Liver (tissue), 3 donors: ENCODE data around the gene SUPT20H.

Experiments used
- EGR1 ChIP-seq, 2 donors: IDR thresholded peaks; 2 replicates each; pipeline ENCODE4 v1.6.1; 2016 to 2018; ENCODE audit warnings: antibody characterized with exemption in 2 of 2, low read depth in 2 of 2
- FOXA1 ChIP-seq: IDR thresholded peaks from 2 replicates; pipeline ENCODE4 v1.6.1; 2016; ENCODE audit warnings: antibody characterized with exemption
- GABPA ChIP-seq, 2 donors: IDR thresholded peaks in 1 of 2; conservative IDR thresholded peaks in 1 of 2; 2 replicates each; pipeline ENCODE4 v1.6.1; 2016; ENCODE audit warnings: antibody characterized with exemption in 2 of 2, mild to moderate bottlenecking in 1 of 2, moderate library complexity in 1 of 2
- JUND ChIP-seq, 2 donors: IDR thresholded peaks; 2 replicates each; pipeline ENCODE4 v1.6.1; 2016; ENCODE audit warnings: antibody characterized with exemption in 2 of 2
- SP1 ChIP-seq: IDR thresholded peaks from 2 replicates; pipeline ENCODE4 v1.6.1; 2018; ENCODE audit warnings: antibody characterized with exemption, mild to moderate bottlenecking
- TAF1 ChIP-seq: conservative IDR thresholded peaks from 2 replicates; pipeline ENCODE4 v1.6.1; 2016; ENCODE audit warnings: antibody characterized with exemption, mild to moderate bottlenecking
- TF ChIP-seq, protein P1 (sequence below): fragments of 150-350 bp; IDR thresholded peaks from 2 replicates; pipeline ENCODE4 v1.5.1; 2017; ENCODE audit warnings: improper control_type of control experiment, low read depth, low read length; ENCODE audit not compliant: missing input control
- TF ChIP-seq, protein P2 (sequence below): IDR thresholded peaks from 2 replicates; pipeline ENCODE4 v1.6.1; 2016; ENCODE audit warnings: antibody characterized with exemption, mild to moderate bottlenecking
- TF ChIP-seq, protein P3 (sequence below): IDR thresholded peaks from 2 replicates; pipeline ENCODE4 v1.6.1; 2016; ENCODE audit warnings: antibody characterized with exemption
- donor health status: healthy.
- donor health status: healthy.

DNA sequence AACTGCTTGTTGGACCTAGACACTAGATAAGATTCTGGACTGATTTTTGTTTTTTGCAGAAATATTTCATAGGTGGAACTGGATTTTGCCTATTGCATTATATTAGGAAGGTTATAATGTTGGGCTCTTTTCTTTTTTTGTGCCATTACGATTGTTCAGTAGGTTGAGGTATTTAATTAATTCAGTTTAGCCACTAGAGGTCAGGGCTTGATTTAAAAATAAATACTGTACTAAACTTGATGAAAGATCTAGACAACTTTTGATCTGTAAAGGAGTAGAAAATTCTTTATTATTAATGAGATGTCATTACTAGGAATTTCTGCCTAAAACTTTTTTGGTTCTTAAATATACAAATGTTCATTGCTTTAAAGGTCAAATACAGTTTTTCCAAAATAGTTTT lies 15.2 kb upstream of the SUPT20H start:
- no peak for TF ChIP-seq JUND (IDR thresholded peaks at IDR 0.05)
- TF ChIP-seq, protein P1, sequence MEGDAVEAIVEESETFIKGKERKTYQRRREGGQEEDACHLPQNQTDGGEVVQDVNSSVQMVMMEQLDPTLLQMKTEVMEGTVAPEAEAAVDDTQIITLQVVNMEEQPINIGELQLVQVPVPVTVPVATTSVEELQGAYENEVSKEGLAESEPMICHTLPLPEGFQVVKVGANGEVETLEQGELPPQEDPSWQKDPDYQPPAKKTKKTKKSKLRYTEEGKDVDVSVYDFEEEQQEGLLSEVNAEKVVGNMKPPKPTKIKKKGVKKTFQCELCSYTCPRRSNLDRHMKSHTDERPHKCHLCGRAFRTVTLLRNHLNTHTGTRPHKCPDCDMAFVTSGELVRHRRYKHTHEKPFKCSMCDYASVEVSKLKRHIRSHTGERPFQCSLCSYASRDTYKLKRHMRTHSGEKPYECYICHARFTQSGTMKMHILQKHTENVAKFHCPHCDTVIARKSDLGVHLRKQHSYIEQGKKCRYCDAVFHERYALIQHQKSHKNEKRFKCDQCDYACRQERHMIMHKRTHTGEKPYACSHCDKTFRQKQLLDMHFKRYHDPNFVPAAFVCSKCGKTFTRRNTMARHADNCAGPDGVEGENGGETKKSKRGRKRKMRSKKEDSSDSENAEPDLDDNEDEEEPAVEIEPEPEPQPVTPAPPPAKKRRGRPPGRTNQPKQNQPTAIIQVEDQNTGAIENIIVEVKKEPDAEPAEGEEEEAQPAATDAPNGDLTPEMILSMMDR, result peak; percentile 48
- TF ChIP-seq, protein P2, sequence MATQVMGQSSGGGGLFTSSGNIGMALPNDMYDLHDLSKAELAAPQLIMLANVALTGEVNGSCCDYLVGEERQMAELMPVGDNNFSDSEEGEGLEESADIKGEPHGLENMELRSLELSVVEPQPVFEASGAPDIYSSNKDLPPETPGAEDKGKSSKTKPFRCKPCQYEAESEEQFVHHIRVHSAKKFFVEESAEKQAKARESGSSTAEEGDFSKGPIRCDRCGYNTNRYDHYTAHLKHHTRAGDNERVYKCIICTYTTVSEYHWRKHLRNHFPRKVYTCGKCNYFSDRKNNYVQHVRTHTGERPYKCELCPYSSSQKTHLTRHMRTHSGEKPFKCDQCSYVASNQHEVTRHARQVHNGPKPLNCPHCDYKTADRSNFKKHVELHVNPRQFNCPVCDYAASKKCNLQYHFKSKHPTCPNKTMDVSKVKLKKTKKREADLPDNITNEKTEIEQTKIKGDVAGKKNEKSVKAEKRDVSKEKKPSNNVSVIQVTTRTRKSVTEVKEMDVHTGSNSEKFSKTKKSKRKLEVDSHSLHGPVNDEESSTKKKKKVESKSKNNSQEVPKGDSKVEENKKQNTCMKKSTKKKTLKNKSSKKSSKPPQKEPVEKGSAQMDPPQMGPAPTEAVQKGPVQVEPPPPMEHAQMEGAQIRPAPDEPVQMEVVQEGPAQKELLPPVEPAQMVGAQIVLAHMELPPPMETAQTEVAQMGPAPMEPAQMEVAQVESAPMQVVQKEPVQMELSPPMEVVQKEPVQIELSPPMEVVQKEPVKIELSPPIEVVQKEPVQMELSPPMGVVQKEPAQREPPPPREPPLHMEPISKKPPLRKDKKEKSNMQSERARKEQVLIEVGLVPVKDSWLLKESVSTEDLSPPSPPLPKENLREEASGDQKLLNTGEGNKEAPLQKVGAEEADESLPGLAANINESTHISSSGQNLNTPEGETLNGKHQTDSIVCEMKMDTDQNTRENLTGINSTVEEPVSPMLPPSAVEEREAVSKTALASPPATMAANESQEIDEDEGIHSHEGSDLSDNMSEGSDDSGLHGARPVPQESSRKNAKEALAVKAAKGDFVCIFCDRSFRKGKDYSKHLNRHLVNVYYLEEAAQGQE, result no peak
- TF ChIP-seq, protein P3, sequence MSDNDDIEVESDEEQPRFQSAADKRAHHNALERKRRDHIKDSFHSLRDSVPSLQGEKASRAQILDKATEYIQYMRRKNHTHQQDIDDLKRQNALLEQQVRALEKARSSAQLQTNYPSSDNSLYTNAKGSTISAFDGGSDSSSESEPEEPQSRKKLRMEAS, result no peak
- TF ChIP-seq GABPA (IDR thresholded peaks at IDR 0.05 in 1 of 2, conservative IDR thresholded peaks at IDR 0.05 in 1 of 2), result no peak
- TF ChIP-seq FOXA1, result no peak
- no peak for TF ChIP-seq EGR1 (IDR thresholded peaks at IDR 0.05; ENCODE audit: low read depth in 2 of 2)
- no peak for TF ChIP-seq SP1
- TF ChIP-seq TAF1, result no peak
